Neural progenitor cell (in vitro differentiated cells): Measurements from ENCODE around the gene TCEANC. TPM values are rescaled to one million over a fixed set of nuclear protein-coding genes. Genes with fewer than 3 reads are reported as not detected.

Source experiments
- DNase-seq: peaks from one replicate; pipeline ENCODE4 v3.0.0-alpha.2; 2016; ENCODE audit warnings: low spot score
- H2AFZ ChIP-seq: fragments of 200-600 bp; sonication (generic); replicated peaks from 2 replicates; pipeline ENCODE4 v1.6.1; 2016; ENCODE audit warnings: antibody characterized with exemption
- H3F3A ChIP-seq: fragments of 200-600 bp; sonication (generic); 2 replicates; pipeline ENCODE4 v1.6.1; 2016; ENCODE audit warnings: antibody characterized with exemption, low read depth
- H3K27ac ChIP-seq: fragments of 200-600 bp; sonication (generic); 2 replicates; pipeline ENCODE4 v1.5.1; 2016; ENCODE audit warnings: mild to moderate bottlenecking
- H3K27me3 ChIP-seq: fragments of 200-600 bp; sonication (generic); 2 replicates; pipeline ENCODE4 v1.6.1; 2016; ENCODE audit warnings: mild to moderate bottlenecking, moderate library complexity
- H3K36me3 ChIP-seq: fragments of 200-600 bp; sonication (generic); 2 replicates; pipeline ENCODE4 v1.5.1; 2016
- H3K4me1 ChIP-seq: fragments of 200-600 bp; sonication (generic); 2 replicates; pipeline ENCODE4 v1.6.1; 2016; ENCODE audit warnings: mixed run types
- H3K4me2 ChIP-seq: fragments of 200-600 bp; sonication (generic); 2 replicates; pipeline ENCODE4 v1.6.1; 2016
- H3K4me3 ChIP-seq: fragments of 200-600 bp; sonication (generic); 2 replicates; pipeline ENCODE4 v1.5.1; 2016
- H3K79me2 ChIP-seq: fragments of 200-600 bp; sonication (generic); 2 replicates; pipeline ENCODE4 v1.6.1; 2016; ENCODE audit warnings: low read depth
- H3K9ac ChIP-seq: fragments of 200-600 bp; sonication (generic); 2 replicates; pipeline ENCODE4 v1.6.1; 2016
- H3K9me3 ChIP-seq: fragments of 200-600 bp; sonication (generic); 2 replicates; pipeline ENCODE4 v1.5.1; 2016; ENCODE audit warnings: low read depth
- H4K20me1 ChIP-seq: fragments of 200-600 bp; sonication (generic); 2 replicates; pipeline ENCODE4 v1.6.1; 2016; ENCODE audit warnings: low read depth
- H3K27ac Mint-ChIP-seq: 3 replicates; pipeline ENCODE4 v1.8.0; 2021; ENCODE audit warnings: mixed read lengths
- H3K27me3 Mint-ChIP-seq: 2 replicates; pipeline ENCODE4 v1.8.0; 2022; ENCODE audit warnings: low read depth, mild to moderate bottlenecking, inconsistent platforms, moderate library complexity, mixed read lengths; ENCODE audit not compliant: insufficient read depth
- H3K36me3 Mint-ChIP-seq: 3 replicates; pipeline ENCODE4 v1.8.0; 2021; ENCODE audit warnings: mixed read lengths
- H3K4me1 Mint-ChIP-seq: 3 replicates; pipeline ENCODE4 v1.8.0; 2021; ENCODE audit warnings: mixed read lengths
- H3K4me3 Mint-ChIP-seq: 3 replicates; pipeline ENCODE4 v1.8.0; 2021; ENCODE audit warnings: mild to moderate bottlenecking, moderate library complexity, mixed read lengths
- H3K9me3 Mint-ChIP-seq: 3 replicates; pipeline ENCODE4 v1.8.0; 2020; ENCODE audit warnings: mixed read lengths
- CTCF ChIP-seq: fragments of 200-600 bp; sonication (generic); IDR thresholded peaks from 2 replicates; pipeline ENCODE4 v1.5.1; 2017; ENCODE audit warnings: antibody characterized with exemption, mild to moderate bottlenecking
- EZH2 ChIP-seq: fragments of 200-600 bp; sonication (generic); IDR thresholded peaks from 2 replicates; pipeline ENCODE4 v1.6.1; 2017; ENCODE audit warnings: antibody characterized with exemption, mild to moderate bottlenecking, moderate library complexity
- EZH2phosphoT487 ChIP-seq: fragments of 200-600 bp; sonication (generic); IDR thresholded peaks from 2 replicates; pipeline ENCODE4 v1.6.1; 2017; ENCODE audit warnings: antibody characterized with exemption
- total RNA-seq: library from RNA; depleted of rRNA; stranded (reverse); fragments of >200 nt; gene quantifications from 2 replicates; pipeline ENCODE4 v1.2.3, GENCODE V29; 2015; ENCODE audit warnings: low replicate concordance

The TCEANC gene
- total RNA-seq, 1 donor from 2014 or later: 6.8 TPM

- Mint-ChIP-seq H3K36me3 (no peaks in the 10 kb centered on the region), H3K4me3 (no peak overlapping the region), H3K9me3 (no peaks in the 10 kb centered on the region), H3K27ac (no peak overlapping the region), H3K4me1 (peaks cover 2% of the 10 kb centered on the region), H3K27me3 (no peaks in the 10 kb centered on the region)
- DNase-seq: no peak
- no peaks in the 10 kb centered on the region for H3K27me3 ChIP-seq
- H3F3A ChIP-seq: no peaks in the 10 kb centered on the region
- H3K4me3 ChIP-seq: no peak overlapping the region
- no peak overlapping the region for H3K27ac ChIP-seq
- H3K36me3 ChIP-seq: peaks cover 4% of the 10 kb centered on the region
- H3K9ac ChIP-seq: no peak overlapping the region
- no peaks in the 10 kb centered on the region for H3K79me2 ChIP-seq
- no peaks in the 10 kb centered on the region for H3K9me3 ChIP-seq
- no peaks in the 10 kb centered on the region for H4K20me1 ChIP-seq
- H3K4me2 ChIP-seq: no peak overlapping the region
- H2AFZ ChIP-seq: no peak overlapping the region
- no peaks in the 10 kb centered on the region for H3K4me1 ChIP-seq
- no peak for TF ChIP-seq EZH2
- TF ChIP-seq CTCF: no peak
- TF ChIP-seq EZH2phosphoT487: no peak
Observed at GRCh38 chrX:13664020-13664419, 11.1 kb downstream of the TCEANC start.

- Histone ChIP-seq H3K79me2 (no peaks in the 10 kb centered on the region), H3K4me1 (no peaks in the 10 kb centered on the region), H3K27me3 (no peaks in the 10 kb centered on the region), H2AFZ (no peak overlapping the region), H3F3A (no peaks in the 10 kb centered on the region), H3K27ac (no peak overlapping the region), H3K36me3 (no peaks in the 10 kb centered on the region), H3K4me2 (no peak overlapping the region), H3K9ac (no peak overlapping the region), H4K20me1 (no peaks in the 10 kb centered on the region), H3K4me3 (no peak overlapping the region), H3K9me3 (no peaks in the 10 kb centered on the region)
- no peak overlapping the region for H3K27ac Mint-ChIP-seq
- H3K4me1 Mint-ChIP-seq: no peaks in the 10 kb centered on the region
- DNase-seq: no peak
- TF ChIP-seq CTCF (no peak), EZH2 (no peak), EZH2phosphoT487 (no peak)
- no peaks in the 10 kb centered on the region for H3K9me3 Mint-ChIP-seq
- H3K36me3 Mint-ChIP-seq: no peaks in the 10 kb centered on the region
- peaks cover 2% of the 10 kb centered on the region for H3K27me3 Mint-ChIP-seq
- no peak overlapping the region for H3K4me3 Mint-ChIP-seq
Observed at GRCh38 chrX:13666836-13667235, 13.9 kb downstream of the TCEANC start.

GRCh38 chrX:13667919-13668318 lies 15.0 kb downstream of the TCEANC start:
- H3K36me3 Mint-ChIP-seq: no peaks in the 10 kb centered on the region
- Histone ChIP-seq H3K4me2 (no peak overlapping the region), H2AFZ (no peak overlapping the region), H3K36me3 (no peaks in the 10 kb centered on the region), H3K4me3 (no peak overlapping the region), H3K9me3 (no peaks in the 10 kb centered on the region), H4K20me1 (no peaks in the 10 kb centered on the region), H3K27me3 (no peaks in the 10 kb centered on the region), H3K4me1 (no peaks in the 10 kb centered on the region), H3K79me2 (no peaks in the 10 kb centered on the region), H3K27ac (no peak overlapping the region), H3K9ac (no peak overlapping the region), H3F3A (no peaks in the 10 kb centered on the region)
- H3K27me3 Mint-ChIP-seq: peaks cover 2% of the 10 kb centered on the region
- no peaks in the 10 kb centered on the region for H3K9me3 Mint-ChIP-seq
- H3K4me3 Mint-ChIP-seq: no peak overlapping the region
- no peak for DNase-seq
- TF ChIP-seq CTCF (no peak), EZH2phosphoT487 (no peak), EZH2 (no peak)
- no peaks in the 10 kb centered on the region for H3K4me1 Mint-ChIP-seq
- H3K27ac Mint-ChIP-seq: no peak overlapping the region
